Measurements from ENCODE around the gene CABP4.

Gene CABP4

DNA sequence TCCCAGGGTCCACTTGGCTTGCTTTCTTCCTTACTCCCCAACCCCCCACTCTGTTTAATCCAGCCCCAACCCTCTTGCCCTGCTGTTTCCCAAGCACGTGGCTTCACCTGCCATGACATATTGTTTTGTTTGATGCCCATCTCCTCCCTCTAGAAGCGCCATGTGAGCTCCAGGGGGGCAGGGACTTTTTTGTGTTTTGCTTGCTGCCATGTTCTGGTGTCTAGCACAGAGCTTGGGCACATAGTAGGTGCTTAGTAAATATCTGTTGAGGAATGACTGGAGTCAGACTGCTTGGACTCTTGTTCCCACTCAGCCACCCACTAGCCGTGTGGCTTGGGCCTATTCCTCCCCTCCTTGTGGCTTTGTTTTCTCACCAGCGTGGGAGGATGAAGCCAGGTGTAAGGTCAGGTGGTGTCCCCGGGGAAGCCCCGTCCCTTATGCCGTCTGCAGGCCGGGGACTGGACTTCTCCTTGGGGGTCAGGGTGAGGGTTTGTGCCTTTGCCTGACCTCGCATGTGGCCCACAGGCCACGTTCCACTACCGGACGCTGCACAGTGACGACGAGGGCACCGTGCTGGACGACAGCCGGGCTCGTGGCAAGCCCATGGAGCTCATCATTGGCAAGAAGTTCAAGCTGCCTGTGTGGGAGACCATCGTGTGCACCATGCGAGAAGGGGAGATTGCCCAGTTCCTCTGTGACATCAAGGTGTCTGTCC, 31.5 kb downstream of the CABP4 start:
- Histone ChIP-seq H3K4me2 (ENCODE audit: low read length) (no peak overlapping the region), H3K4me3 (ENCODE audit: low read depth, low read length) (no peak overlapping the region), H3K27me3 (ENCODE audit: control insufficient read depth, insufficient read depth, low read length) (no peaks in the 10 kb centered on the region), H3K9ac (no peak overlapping the region), H3K36me3 (ENCODE audit: control insufficient read depth, insufficient read depth, low read length) (no peaks in the 10 kb centered on the region), H3K9me3 (ENCODE audit: control insufficient read depth, low read length) (no peaks in the 10 kb centered on the region), H3K27ac (no peak overlapping the region), H3K4me1 (no peaks in the 10 kb centered on the region), H2AFZ (no peak overlapping the region), H3K79me2 (peaks cover 2% of the 10 kb centered on the region)
- TF ChIP-seq, protein P1, sequence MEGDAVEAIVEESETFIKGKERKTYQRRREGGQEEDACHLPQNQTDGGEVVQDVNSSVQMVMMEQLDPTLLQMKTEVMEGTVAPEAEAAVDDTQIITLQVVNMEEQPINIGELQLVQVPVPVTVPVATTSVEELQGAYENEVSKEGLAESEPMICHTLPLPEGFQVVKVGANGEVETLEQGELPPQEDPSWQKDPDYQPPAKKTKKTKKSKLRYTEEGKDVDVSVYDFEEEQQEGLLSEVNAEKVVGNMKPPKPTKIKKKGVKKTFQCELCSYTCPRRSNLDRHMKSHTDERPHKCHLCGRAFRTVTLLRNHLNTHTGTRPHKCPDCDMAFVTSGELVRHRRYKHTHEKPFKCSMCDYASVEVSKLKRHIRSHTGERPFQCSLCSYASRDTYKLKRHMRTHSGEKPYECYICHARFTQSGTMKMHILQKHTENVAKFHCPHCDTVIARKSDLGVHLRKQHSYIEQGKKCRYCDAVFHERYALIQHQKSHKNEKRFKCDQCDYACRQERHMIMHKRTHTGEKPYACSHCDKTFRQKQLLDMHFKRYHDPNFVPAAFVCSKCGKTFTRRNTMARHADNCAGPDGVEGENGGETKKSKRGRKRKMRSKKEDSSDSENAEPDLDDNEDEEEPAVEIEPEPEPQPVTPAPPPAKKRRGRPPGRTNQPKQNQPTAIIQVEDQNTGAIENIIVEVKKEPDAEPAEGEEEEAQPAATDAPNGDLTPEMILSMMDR (IDR thresholded peaks at IDR 0.05): no peak

DNA sequence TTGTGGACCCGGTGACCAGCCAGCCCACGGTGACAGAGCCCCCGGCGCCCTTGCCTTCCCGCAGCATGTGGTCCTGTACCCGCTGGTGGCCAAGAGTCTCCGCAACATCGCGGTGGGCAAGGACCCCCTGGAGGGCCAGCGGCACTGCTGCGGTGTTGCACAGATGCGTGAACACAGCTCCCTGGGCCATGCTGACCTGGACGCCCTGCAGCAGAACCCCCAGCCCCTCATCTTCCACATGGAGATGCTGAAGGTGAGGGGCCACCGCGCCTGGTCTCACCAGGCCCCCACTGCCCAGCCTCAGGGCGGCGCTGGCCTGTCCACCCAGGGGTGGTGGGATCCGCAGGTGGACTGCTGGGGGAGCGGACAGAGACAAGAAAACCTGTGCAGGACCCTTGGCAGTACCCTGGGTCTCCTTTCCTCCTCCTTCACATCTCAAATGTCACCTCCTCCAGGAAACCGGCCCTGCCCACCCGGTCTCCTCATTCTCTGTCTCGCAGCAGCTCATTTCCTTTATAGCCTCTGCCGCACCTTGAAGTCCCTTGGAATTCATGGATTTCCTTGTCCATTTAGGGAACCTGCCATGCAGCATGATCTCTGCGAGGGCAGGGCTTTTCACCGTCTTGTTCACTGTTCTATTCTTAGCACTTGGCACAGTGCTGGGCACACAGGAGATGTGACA, 34.2 kb downstream of the CABP4 start:
- Histone ChIP-seq H3K9me3 (ENCODE audit: control insufficient read depth, low read length) (no peaks in the 10 kb centered on the region), H3K79me2 (no peaks in the 10 kb centered on the region), H3K27me3 (ENCODE audit: control insufficient read depth, insufficient read depth, low read length) (no peaks in the 10 kb centered on the region), H3K9ac (no peak overlapping the region), H3K4me3 (ENCODE audit: low read depth, low read length) (no peak overlapping the region), H3K36me3 (ENCODE audit: control insufficient read depth, insufficient read depth, low read length) (no peaks in the 10 kb centered on the region), H2AFZ (no peak overlapping the region), H3K4me1 (no peaks in the 10 kb centered on the region), H3K4me2 (ENCODE audit: low read length) (no peak overlapping the region), H3K27ac (no peak overlapping the region)
- TF ChIP-seq, protein P1 (IDR thresholded peaks at IDR 0.05): no peak

- no peaks in the 10 kb centered on the region for H3K27me3 ChIP-seq (ENCODE audit: control insufficient read depth, insufficient read depth, low read length)
- H3K4me2 ChIP-seq (ENCODE audit: low read length): no peak overlapping the region
- H3K4me3 ChIP-seq (ENCODE audit: low read depth, low read length): no peak overlapping the region
- H2AFZ ChIP-seq: no peak overlapping the region
- no peaks in the 10 kb centered on the region for H3K9me3 ChIP-seq (ENCODE audit: control insufficient read depth, low read length)
- H3K36me3 ChIP-seq (ENCODE audit: control insufficient read depth, insufficient read depth, low read length): no peaks in the 10 kb centered on the region
- no peaks in the 10 kb centered on the region for H3K4me1 ChIP-seq
- H3K79me2 ChIP-seq: no peaks in the 10 kb centered on the region
- TF ChIP-seq, protein P1 (IDR thresholded peaks at IDR 0.05): no peak
- H3K27ac ChIP-seq: no peak overlapping the region
- H3K9ac ChIP-seq: no peak overlapping the region
These were observed 35.0 kb downstream of the CABP4 start for GRCh38 chr11:67489885-67490726.

DNA sequence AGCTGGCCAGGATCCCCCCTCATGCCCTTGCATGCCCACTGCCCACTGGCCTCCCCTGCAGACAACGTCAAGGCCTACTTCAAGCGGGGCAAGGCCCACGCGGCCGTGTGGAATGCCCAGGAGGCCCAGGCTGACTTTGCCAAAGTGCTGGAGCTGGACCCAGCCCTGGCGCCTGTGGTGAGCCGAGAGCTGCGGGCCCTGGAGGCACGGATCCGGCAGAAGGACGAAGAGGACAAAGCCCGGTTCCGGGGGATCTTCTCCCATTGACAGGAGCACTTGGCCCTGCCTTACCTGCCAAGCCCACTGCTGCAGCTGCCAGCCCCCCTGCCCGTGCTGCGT, 35.5 kb downstream of the CABP4 start:
- H3K4me1 ChIP-seq: no peaks in the 10 kb centered on the region
- H3K4me3 ChIP-seq (ENCODE audit: low read depth, low read length): no peak overlapping the region
- H3K27me3 ChIP-seq (ENCODE audit: control insufficient read depth, insufficient read depth, low read length): no peaks in the 10 kb centered on the region
- no peaks in the 10 kb centered on the region for H3K9me3 ChIP-seq (ENCODE audit: control insufficient read depth, low read length)
- TF ChIP-seq, protein P1 (IDR thresholded peaks at IDR 0.05): no peak
- no peak overlapping the region for H2AFZ ChIP-seq
- no peak overlapping the region for H3K4me2 ChIP-seq (ENCODE audit: low read length)
- H3K79me2 ChIP-seq: no peaks in the 10 kb centered on the region
- H3K36me3 ChIP-seq (ENCODE audit: control insufficient read depth, insufficient read depth, low read length): no peaks in the 10 kb centered on the region
- H3K9ac ChIP-seq: no peak overlapping the region
- H3K27ac ChIP-seq: no peak overlapping the region

Measured in parathyroid adenoma (tissue), 2 donors.